B cell (primary cell): ENCODE results near the gene TMEM150C. TPM values are rescaled to one million over a fixed set of nuclear protein-coding genes. Genes with fewer than 3 reads are reported as not detected.
"Not testable (repeated sequence)": the region's sequence is repeated elsewhere in the genome, so short reads cannot be mapped to it uniquely, and the experiment has no call there.

Experiments used
- ATAC-seq: fragments of 200-7000 bp; cut with Tn5 transposase; one replicate; pipeline ENCODE4 v1.10.0; 2021; ENCODE audit warnings: low read depth, mild to moderate bottlenecking, moderate number of reproducible peaks, moderate library complexity
- CTCF ChIA-PET: fragments of 350-600 bp; sonication (Branson Sonifier 250); formaldehyde crosslinking; loops from one replicate; lab custom pipeline; 2021; ENCODE audit warnings: antibody characterized with exemption, inconsistent platforms; lab: Charles Lee
- POLR2A ChIA-PET: fragments of 350-600 bp; sonication (Branson Sonifier 250); formaldehyde crosslinking; loops from one replicate; lab custom pipeline; 2021; ENCODE audit warnings: antibody characterized with exemption; lab: Charles Lee
- DNase-seq: peaks from one replicate; pipeline ENCODE4 v3.0.0; 2013
- H2AFZ ChIP-seq: 2 replicates; pipeline ENCODE4 v1.6.1; 2012; ENCODE audit warnings: mild to moderate bottlenecking, low read depth, low read length; ENCODE audit not compliant: insufficient read depth, poor library complexity, severe bottlenecking
- H3K27ac ChIP-seq, 2 donors: 1 replicate in 1 of 2; 2 replicates in 1 of 2; pipeline ENCODE4 v1.5.1; 2012 to 2013; ENCODE audit warnings: low read length in 2 of 2, mild to moderate bottlenecking in 2 of 2, moderate library complexity in 1 of 2
- H3K27me3 ChIP-seq, 4 experiments: fragments of 200-600 bp in 1 of 4; sonication (generic) in 1 of 4; replicated peaks in 1 of 4; 1 replicate in 2 of 4; 2 replicates in 2 of 4; pipeline versions ENCODE4 v1.6.1 to v1.7.0; 2013 to 2016; ENCODE audit warnings: low read length in 3 of 4, mild to moderate bottlenecking in 2 of 4, mixed read lengths in 1 of 4, moderate library complexity in 1 of 4; ENCODE audit not compliant: insufficient read depth in 4 of 4, control insufficient read depth in 3 of 4; ENCODE audit errors: control extremely low read depth in 1 of 4
- H3K36me3 ChIP-seq, 2 experiments: replicated peaks in 1 of 2; 1 replicate in 1 of 2; 2 replicates in 1 of 2; pipeline versions ENCODE4 v1.6.1 to v1.7.1; 2013; ENCODE audit warnings: low read length in 1 of 2; ENCODE audit not compliant: insufficient read depth in 2 of 2, control insufficient read depth in 1 of 2; ENCODE audit errors: control extremely low read depth in 1 of 2, extremely low read depth in 1 of 2
- H3K4me1 ChIP-seq, 2 donors: fragments of 200-600 bp in 1 of 2; sonication (generic) in 1 of 2; 1 replicate in 1 of 2; 2 replicates in 1 of 2; pipeline versions ENCODE4 v1.5.1 to v1.6.1; 2013 to 2017; ENCODE audit warnings: low read length in 2 of 2; ENCODE audit not compliant: control insufficient read depth in 2 of 2, insufficient read depth in 2 of 2
- H3K4me2 ChIP-seq: replicated peaks from 2 replicates; pipeline ENCODE3; 2012; ENCODE audit warnings: mild to moderate bottlenecking, low read depth, low read length; ENCODE audit not compliant: poor library complexity, severe bottlenecking
- H3K4me3 ChIP-seq, 5 experiments: fragments of 200-600 bp in 1 of 5; sonication (generic) in 1 of 5; 1 replicate in 3 of 5; 2 replicates in 2 of 5; pipeline versions ENCODE4 v1.5.1 to v1.7.0; 2011 to 2016; ENCODE audit warnings: low read length in 4 of 5, mild to moderate bottlenecking in 4 of 5, low read depth in 2 of 5, control low read depth in 1 of 5, moderate library complexity in 1 of 5; ENCODE audit not compliant: insufficient read depth in 1 of 5; ENCODE audit errors: control extremely low read depth in 1 of 5, extremely low read depth in 1 of 5
- H3K79me2 ChIP-seq: fragments of 200-600 bp; sonication (generic); one replicate; pipeline ENCODE4 v1.6.0; 2016; ENCODE audit warnings: low read length; ENCODE audit not compliant: control insufficient read depth, insufficient read depth
- H3K9ac ChIP-seq: fragments of 200-600 bp; sonication (generic); 2 replicates; pipeline ENCODE4 v1.6.1; 2017; ENCODE audit warnings: mild to moderate bottlenecking, low read length, moderate library complexity
- H3K9me3 ChIP-seq, 3 donors: one replicate each; pipeline versions ENCODE4 v1.6.1 to v1.7.1; 2013; ENCODE audit warnings: low read length in 2 of 3; ENCODE audit not compliant: control insufficient read depth in 2 of 3, insufficient read depth in 1 of 3; ENCODE audit errors: control extremely low read depth in 1 of 3
- H4K20me1 ChIP-seq: 2 replicates; pipeline ENCODE4 v1.6.0; 2012; ENCODE audit warnings: mild to moderate bottlenecking, low read length; ENCODE audit not compliant: insufficient read depth, control insufficient read depth, poor library complexity, severe bottlenecking
- H3K27ac Mint-ChIP-seq: one replicate; pipeline ENCODE4 v1.8.0; 2021; ENCODE audit warnings: mixed read lengths
- H3K27me3 Mint-ChIP-seq: one replicate; pipeline ENCODE4 v1.8.0; 2021; ENCODE audit warnings: mixed read lengths
- H3K4me1 Mint-ChIP-seq: one replicate; pipeline ENCODE4 v1.8.0; 2021; ENCODE audit warnings: mixed read lengths
- H3K4me3 Mint-ChIP-seq: one replicate; pipeline ENCODE4 v1.8.0; 2021; ENCODE audit warnings: mixed read lengths
- H3K9me3 Mint-ChIP-seq: one replicate; pipeline ENCODE4 v1.8.0; 2022; ENCODE audit warnings: mixed read lengths; ENCODE audit not compliant: insufficient read depth
- EZH2 ChIP-seq: IDR thresholded peaks from 2 replicates; pipeline ENCODE4 v1.6.1; 2012; ENCODE audit warnings: borderline replicate concordance, low read depth, mild to moderate bottlenecking, moderate library complexity, low read length; ENCODE audit not compliant: insufficient read depth, poor library complexity, severe bottlenecking
- WGBS: methylation state at CpG from one replicate; pipeline ENCODE4 v1.1.5; 2013; ENCODE audit warnings: missing lambda C conversion rate; ENCODE audit not compliant: insufficient coverage; 5-methylcytosine and 5-hydroxymethylcytosine counted together
- intact Hi-C: fragments of 100-400 bp; cut with micrococcal nuclease; formaldehyde crosslinking; loops from one replicate; pipeline ENCODE4 v1.10.0; 2022
- polyA plus RNA-seq: library from polyadenylated mRNA; depleted of rRNA; stranded (reverse); fragments of >200 nt; gene quantifications from 2 replicates; pipeline ENCODE4 v1.2.3, GENCODE V29; 2012
- total RNA-seq, 2 donors: library from RNA; stranded (reverse); fragments of 120-200 nt in 1 of 2; gene quantifications; 1 replicate in 1 of 2; 2 replicates in 1 of 2; pipeline versions ENCODE4 v1.2.3 to v1.2.4, GENCODE V29; 2013 to 2022
- TF ChIP-seq, protein P1 (sequence below): fragments of 200-600 bp; IDR thresholded peaks from one replicate; pipeline ENCODE4 v1.8.0; 2022; ENCODE audit warnings: antibody characterized with exemption, mild to moderate bottlenecking

TMEM150C gene
- total and polyA plus RNA-seq, 2 donors (not counting 1 experiment from before 2014, with no cell fraction given), result 0.04 TPM; not detected in 1

DNA sequence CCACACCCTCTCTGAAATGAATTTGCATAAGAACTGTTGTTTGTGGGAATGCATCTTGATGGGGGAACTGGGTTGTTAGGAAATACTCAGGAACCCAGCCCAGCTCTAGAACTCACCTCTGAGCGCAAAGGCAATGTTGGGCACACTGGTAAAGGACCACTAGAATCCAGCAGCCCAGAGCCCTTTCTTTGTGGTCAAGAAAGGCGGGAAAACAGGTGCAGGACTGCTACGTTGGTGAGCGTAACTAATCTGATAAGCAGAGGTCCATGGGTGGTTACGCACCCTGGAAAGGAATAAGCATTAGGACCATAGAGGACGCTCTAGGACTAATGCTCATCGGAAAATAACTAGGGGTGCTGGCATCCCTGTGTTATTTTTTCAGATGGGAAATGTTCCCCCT, 85.9 kb downstream of the TMEM150C start:
- H3K9me3 Mint-ChIP-seq, CTCF ChIA-PET, H3K4me1 ChIP-seq, H3K4me2 ChIP-seq, H3K79me2 ChIP-seq, H4K20me1 ChIP-seq, H3K9me3 ChIP-seq, H3K4me3 ChIP-seq, POLR2A ChIA-PET, DNase-seq, H3K27me3 Mint-ChIP-seq, H3K36me3 ChIP-seq, H3K27me3 ChIP-seq, H3K27ac ChIP-seq, ATAC-seq, H3K9ac ChIP-seq, H2AFZ ChIP-seq, H3K27ac Mint-ChIP-seq, H3K4me1 Mint-ChIP-seq, H3K4me3 Mint-ChIP-seq, intact Hi-C loops: not testable (repeated sequence)
- WGBS, result 90% methylated on average over 5 of the region's 7 CpGs

GRCh38 chr4:82473621-82474164, 88.1 kb downstream of the TMEM150C start:
- no peak overlapping the region for H2AFZ ChIP-seq

DNA sequence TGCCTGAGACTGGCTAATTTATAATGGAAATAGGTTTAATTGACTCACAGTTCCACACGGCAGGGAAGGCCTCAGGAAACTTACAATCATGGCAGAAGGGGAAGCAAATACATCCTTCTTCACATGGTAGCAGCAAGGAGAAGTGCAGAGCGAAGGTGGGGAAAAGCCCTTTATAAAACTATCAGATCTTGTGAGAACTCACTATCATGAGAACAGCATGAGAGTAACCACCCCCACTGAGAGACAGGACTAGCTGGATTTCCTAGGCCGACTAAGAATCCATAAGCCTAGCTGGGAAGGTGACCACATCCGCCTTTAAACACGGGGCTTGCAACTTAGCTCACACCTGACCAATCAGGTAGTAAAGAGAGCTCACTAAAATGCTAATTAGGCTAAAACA, 88.7 kb downstream of the TMEM150C start:
- DNase-seq, H3K27me3 ChIP-seq, H3K27ac Mint-ChIP-seq, H3K4me3 Mint-ChIP-seq, H3K79me2 ChIP-seq, H2AFZ ChIP-seq, H3K4me1 Mint-ChIP-seq, H3K4me3 ChIP-seq, H3K9ac ChIP-seq, POLR2A ChIA-PET, H3K27ac ChIP-seq, H3K4me2 ChIP-seq, H3K27me3 Mint-ChIP-seq, CTCF ChIA-PET, H4K20me1 ChIP-seq, intact Hi-C loops, H3K4me1 ChIP-seq, H3K9me3 ChIP-seq, H3K36me3 ChIP-seq, ATAC-seq, H3K9me3 Mint-ChIP-seq: not testable (repeated sequence)
- 40% methylated on average over 1 of the region's 5 CpGs for WGBS

More at GRCh38 chr4:82473621-82474164, 88.1 kb downstream of the TMEM150C start:
- Mint-ChIP-seq H3K9me3 (no peaks in the 10 kb centered on the region), H3K4me1 (no peaks in the 10 kb centered on the region), H3K27me3 (no peaks in the 10 kb centered on the region), H3K4me3 (no peak overlapping the region), H3K27ac (no peak overlapping the region)
- H3K27ac ChIP-seq, result no peak overlapping the region
- H3K79me2 ChIP-seq, result no peaks in the 10 kb centered on the region
- no peaks in the 10 kb centered on the region for H4K20me1 ChIP-seq
- POLR2A ChIA-PET, result no interaction called here
- DNase-seq (no peak), ATAC-seq (no peak)
- 100% methylated on average over 10 of the region's 15 CpGs for WGBS
- intact Hi-C loops, result no loop called here
- H3K4me3 ChIP-seq, result no peak overlapping the region
- no peaks in the 10 kb centered on the region for H3K9me3 ChIP-seq
- H3K36me3 ChIP-seq, result no peaks in the 10 kb centered on the region
- no peak overlapping the region for H3K9ac ChIP-seq
- H3K4me2 ChIP-seq, result no peak overlapping the region
- no peaks in the 10 kb centered on the region for H3K27me3 ChIP-seq
- CTCF ChIA-PET, result no interaction called here
- no peaks in the 10 kb centered on the region for H3K4me1 ChIP-seq
- TF ChIP-seq, protein P1, sequence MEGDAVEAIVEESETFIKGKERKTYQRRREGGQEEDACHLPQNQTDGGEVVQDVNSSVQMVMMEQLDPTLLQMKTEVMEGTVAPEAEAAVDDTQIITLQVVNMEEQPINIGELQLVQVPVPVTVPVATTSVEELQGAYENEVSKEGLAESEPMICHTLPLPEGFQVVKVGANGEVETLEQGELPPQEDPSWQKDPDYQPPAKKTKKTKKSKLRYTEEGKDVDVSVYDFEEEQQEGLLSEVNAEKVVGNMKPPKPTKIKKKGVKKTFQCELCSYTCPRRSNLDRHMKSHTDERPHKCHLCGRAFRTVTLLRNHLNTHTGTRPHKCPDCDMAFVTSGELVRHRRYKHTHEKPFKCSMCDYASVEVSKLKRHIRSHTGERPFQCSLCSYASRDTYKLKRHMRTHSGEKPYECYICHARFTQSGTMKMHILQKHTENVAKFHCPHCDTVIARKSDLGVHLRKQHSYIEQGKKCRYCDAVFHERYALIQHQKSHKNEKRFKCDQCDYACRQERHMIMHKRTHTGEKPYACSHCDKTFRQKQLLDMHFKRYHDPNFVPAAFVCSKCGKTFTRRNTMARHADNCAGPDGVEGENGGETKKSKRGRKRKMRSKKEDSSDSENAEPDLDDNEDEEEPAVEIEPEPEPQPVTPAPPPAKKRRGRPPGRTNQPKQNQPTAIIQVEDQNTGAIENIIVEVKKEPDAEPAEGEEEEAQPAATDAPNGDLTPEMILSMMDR, result no peak
- TF ChIP-seq EZH2, result no peak
